ENCODE measurements around the gene SIM1.

DNA sequence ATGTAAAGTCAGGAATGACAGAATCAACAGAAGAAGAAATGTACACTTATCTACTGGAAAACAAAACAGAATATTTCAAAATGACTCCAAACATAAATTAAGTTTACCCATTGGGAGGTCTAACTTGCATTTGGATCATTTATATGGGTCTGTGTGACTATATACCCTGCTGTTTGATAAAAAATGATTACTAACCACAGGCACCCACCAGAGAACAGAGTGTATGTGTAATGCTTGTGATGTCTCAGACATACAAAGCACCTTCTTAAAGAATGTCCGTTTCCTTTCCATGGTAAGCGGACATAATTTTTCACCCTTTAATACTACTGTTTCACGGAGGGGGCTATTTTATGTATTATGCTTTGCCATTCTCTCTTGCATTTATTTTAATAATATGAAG, 19.2 kb downstream of the SIM1 start:
- TF ChIP-seq, protein P1, sequence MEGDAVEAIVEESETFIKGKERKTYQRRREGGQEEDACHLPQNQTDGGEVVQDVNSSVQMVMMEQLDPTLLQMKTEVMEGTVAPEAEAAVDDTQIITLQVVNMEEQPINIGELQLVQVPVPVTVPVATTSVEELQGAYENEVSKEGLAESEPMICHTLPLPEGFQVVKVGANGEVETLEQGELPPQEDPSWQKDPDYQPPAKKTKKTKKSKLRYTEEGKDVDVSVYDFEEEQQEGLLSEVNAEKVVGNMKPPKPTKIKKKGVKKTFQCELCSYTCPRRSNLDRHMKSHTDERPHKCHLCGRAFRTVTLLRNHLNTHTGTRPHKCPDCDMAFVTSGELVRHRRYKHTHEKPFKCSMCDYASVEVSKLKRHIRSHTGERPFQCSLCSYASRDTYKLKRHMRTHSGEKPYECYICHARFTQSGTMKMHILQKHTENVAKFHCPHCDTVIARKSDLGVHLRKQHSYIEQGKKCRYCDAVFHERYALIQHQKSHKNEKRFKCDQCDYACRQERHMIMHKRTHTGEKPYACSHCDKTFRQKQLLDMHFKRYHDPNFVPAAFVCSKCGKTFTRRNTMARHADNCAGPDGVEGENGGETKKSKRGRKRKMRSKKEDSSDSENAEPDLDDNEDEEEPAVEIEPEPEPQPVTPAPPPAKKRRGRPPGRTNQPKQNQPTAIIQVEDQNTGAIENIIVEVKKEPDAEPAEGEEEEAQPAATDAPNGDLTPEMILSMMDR (IDR thresholded peaks at IDR 0.05): no peak
- no peak for TF ChIP-seq EZH2 (IDR thresholded peaks at IDR 0.05)

Data from neural progenitor cell (in vitro differentiated cells).